Renal pelvis (tissue), 4 donors: Measurements from ENCODE around the gene CEP170B. TPM values are rescaled to one million over a fixed set of nuclear protein-coding genes. Genes with fewer than 3 reads are reported as not detected.
"Not testable (repeated sequence)": the region's sequence is repeated elsewhere in the genome, so short reads cannot be mapped to it uniquely, and the experiment has no call there.

ENCODE experiments used
- DNase-seq: peaks from one replicate; pipeline ENCODE4 v3.0.0-alpha.2; 2013
- polyA plus RNA-seq, 3 donors: library from polyadenylated mRNA; unstranded; fragments of 120-200 nt; gene quantifications; one replicate each; pipeline ENCODE4 v1.2.1, GENCODE V29; 2013; ENCODE audit not compliant: insufficient read length in 3 of 3

Gene CEP170B
- polyA plus RNA-seq, 3 donors = 15.2 to 19.7 (median 16.4) TPM

DNA sequence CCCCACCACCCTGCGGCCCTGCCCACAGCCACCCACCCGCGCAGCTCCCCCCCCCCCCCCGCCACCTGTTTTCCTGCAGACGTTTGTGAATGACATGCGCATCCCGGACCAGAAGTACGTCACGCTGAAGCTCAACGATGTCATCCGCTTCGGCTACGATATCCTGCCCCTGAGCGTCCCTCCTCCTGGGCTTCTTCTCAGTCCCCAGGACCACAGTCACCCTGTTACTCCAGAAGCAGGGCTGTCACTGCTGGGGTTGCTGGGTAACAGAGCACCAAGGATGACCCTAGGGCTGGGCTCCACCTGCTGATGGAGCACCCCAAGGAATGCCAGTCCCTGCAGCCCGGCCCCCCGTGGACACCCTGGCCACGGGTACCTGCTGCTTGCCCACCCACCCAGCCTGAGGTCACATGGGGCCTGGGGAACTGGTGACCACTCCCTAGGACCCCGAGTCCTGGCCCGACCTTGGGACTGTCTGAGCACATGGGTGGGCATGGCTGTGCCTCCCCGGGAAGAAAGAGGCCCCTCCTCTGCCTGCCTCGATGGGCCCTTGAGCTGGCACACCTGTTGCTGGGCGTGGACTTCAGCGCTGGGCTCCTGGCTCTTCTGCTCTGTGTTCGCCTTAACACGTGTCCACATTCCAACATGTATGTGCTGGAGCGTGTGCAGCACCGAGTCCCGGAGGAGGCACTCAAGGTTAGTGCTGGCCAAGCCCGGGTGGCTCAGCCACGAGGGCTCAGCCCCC is 12.9 kb downstream of the CEP170B start:
- no peak for DNase-seq

DNA sequence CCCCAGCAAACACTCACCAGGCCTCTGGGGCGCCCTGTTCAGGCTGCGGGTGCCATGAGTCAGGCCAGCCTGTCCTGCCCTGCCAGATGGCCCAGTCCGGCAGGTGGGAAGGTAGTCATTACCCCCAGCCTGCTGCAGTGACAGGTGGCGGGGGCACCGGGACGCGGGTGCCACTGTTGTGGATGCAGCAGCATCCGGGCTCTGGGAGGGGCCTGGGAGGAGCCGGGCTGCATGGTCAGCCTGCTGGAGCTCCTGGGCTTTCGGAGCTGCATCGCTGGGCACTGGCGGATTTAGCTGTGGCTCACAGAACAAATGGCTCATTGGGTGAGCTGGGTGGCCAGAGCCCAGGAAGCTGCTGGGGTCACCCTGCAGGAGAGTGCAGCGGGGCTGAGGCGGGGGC is 13.5 kb downstream of the CEP170B start:
- no peak for DNase-seq

DNA sequence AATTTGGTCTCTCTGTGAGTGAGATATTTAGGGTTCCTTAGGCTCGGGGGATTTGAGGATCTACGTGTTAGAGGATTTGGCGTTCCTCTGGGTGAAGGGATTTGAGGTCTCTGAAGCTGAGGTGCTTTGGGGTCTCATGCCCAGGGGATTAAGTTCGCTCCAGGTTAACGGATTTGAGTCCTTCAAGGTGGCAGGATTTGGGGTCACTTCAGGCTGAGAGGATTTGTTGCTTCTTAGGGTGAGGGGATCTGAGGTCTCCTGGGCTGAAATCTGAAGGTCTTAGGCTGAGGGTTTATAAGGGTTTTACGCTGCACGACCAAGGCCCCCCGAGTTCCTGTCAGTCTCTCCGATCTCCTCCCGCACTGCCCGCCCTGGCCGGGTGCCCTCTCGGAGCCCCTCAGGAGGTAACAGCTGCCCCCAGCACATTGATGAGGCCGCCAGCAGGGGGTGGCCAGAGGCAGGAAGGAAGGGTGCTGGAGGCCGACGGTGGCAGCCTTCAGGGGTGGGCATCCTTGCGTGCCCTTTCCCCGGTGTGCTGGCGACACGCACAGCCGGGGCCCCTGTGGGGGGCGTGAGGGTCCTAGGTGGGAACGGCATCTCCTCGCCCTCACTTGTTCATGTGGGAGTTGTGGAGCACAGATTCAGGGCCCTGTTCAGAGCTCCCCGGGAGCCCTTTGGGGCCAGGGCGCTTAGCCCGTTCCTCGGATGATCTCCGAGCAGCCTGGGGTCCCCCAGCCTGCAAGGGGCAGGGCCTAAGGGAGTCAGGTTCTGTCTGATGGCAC is 14.3 kb downstream of the CEP170B start:
- DNase-seq = no peak

DNA sequence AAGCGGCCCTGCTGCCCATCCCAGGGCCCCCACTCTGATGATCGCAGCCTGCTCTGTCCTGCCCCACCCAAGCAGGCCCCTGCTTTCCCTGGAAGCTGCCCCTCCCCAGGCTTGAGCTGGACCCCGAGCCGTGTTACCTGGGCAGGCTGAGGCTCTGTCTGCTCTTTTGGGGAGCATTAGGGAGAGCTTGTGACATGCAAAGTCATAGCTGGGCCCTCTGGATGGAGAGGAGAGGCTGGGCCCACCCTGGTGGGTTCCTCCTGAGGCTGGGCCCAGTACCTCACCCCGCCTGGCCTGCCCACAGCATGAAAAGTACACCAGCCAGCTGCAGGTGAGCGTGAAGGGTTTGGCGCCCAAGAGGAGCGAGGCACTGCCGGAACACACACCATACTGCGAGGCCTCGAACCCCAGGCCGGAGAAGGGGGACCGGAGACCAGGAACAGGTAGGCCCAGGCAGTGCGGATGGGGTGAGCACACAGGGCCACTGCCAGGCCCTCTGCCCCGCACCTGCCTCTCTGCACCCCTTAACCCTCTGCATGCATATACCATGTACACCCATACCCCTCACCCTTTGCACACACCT is 15.0 kb downstream of the CEP170B start:
- DNase-seq = no peak

DNA sequence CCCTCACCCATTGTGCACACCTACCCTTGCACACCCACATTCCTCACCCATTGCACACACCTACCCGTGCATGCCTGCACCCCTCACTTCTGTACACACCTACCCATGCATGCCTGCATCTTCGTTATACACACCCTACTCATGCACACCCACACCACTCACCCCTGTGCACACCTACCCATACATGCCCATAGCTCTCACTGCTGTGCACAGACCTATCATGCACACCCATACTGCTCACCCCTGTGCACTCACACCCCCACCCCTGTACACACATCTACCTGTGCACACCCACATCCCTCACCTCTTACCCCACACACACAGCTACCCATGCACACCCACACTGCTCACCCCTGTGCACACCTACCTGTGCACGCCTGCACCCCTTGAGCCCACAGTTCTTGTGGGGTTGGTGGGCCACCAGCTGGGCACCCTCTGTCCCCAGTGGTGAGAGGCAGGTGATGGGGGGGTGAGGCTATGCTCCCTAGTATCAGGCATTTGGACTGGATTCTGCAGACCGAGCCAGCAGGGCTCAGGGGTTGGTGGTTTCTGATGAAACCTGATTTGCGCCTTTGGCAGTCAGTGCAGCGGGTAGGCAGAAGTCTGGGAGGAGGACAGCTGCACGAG is 15.6 kb downstream of the CEP170B start:
- DNase-seq = no peak

DNA sequence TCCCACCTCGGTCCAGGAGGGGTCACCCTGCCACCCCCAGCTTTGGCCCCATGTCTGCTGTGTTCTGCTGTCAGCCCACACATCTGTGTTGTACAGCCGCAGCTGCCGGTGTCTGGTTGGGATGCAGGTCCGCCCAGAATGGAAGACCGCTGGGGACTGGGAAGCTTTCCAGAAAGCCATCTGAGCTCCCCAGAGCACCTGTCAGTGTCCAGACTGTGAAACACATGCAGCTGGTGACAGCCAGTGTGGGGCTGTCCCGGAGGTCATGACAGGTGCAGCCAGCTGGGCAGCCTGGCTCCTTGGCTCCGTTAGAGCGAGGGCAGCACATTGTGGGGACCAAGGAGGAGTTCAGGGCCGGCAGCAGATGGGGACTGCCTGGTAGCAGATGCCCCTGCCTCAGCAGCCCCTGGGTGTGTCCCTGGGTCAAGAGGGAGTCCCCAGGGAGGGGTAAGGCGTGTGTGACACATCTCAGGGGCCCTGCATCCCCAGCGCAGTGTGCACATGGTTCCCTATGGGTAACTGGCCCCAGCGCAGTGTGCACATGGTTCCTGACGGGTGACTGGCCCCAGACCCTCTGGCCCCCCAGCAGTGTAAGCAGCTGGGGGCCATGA is 16.4 kb downstream of the CEP170B start:
- peak; percentile 20 for DNase-seq

DNA sequence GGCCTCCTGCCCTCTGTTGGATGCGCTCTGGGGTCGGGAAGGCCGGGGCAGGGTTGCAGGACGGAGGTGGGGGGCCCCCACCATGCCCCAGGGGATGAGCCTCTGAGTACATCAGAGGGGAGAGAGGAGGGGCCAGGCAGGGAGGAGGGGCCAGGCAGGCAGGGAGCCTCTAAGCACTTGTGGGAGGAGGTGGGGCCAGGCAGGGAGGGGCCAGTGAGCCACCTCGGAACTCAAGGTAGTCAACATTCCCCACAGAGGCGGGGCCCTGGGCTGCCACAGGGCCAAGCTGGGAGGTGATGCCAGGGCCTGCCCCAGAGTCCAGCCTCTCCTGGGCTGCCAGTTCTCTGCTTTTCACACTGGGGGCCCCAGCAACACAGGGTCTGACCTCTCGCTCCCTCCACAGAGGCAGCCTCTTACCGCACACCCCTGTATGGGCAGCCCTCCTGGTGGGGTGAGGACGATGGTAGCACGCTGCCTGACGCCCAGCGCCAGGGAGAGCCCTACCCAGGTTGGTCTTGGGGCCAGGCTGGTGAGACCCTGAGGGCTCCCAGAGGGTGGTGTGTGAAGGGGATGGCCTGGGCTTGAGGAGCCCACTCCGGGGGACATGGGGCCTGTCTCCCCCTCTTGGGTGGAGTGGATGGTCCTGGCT is 17.4 kb downstream of the CEP170B start:
- no peak for DNase-seq

DNA sequence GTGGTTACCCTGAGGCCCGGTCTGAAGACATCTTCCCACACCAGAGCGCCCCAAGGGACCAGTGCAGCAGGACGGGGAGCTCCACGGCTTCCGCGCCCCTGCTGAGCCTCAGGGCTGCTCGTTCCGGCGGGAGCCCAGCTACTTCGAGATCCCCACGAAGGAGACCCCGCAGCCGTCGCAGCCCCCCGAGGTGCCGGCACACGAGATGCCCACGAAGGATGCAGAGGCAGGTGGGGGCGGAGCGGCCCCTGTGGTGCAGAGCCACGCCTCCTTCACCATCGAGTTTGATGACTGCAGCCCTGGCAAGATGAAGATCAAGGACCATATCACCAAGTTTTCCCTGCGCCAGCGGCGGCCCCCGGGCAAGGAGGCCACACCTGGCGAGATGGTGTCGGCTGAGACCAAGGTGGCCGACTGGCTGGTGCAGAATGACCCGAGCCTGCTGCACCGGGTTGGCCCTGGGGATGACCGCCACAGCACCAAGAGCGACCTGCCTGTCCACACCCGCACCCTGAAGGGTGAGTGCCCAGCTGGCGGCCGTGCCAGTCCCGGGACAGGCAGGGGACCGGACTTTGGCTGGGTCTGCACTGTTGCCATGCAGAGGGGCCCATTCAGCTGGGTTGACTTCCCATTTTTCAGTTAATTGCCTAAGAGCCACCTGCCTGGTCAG is 18.1 kb downstream of the CEP170B start:
- no peak for DNase-seq

DNA sequence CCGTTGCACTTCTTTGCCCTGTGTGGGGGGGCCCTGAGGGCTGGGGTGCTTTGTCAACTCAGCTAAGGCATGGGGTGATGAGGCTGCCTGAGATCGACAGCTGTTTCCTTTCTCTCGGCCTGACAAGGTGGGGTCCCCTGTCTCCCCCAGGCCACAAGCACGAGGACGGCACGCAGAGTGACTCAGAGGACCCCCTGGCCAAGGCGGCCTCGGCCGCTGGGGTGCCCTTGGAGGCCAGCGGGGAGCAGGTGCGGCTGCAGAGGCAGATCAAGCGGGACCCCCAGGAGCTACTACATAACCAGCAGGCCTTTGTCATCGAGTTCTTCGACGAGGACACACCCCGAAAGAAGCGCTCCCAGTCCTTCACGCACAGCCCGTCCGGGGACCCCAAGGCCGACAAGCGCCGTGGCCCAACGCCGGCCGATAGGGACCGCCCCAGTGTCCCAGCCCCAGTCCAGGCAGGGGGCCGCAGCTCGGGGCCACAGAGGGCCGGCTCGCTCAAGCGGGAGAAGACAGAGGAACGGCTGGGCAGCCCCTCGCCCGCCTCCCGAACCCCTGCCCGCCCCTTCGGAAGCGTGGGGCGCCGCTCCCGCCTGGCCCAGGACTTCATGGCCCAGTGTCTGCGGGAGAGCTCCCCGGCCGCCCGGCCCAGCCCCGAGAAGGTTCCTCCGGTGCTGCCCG is 18.8 kb downstream of the CEP170B start:
- DNase-seq = no peak

DNA sequence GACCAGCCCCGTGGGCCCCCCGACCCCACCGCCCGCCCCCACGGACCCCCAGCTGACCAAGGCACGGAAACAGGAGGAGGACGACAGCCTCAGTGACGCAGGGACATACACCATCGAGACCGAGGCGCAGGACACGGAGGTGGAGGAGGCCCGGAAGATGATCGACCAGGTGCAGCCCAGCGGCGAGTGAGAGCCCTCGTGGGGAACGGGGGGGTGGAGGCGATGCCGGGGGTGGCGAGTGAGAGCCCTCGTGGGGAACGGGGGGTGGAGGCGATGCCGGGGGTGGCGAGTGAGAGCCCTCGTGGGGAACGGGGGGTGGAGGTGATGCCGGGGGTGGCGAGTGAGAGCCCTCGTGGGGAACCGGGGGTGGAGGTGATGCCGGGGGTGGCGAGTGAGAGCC is 19.3 kb downstream of the CEP170B start:
- DNase-seq = not testable (repeated sequence)

DNA sequence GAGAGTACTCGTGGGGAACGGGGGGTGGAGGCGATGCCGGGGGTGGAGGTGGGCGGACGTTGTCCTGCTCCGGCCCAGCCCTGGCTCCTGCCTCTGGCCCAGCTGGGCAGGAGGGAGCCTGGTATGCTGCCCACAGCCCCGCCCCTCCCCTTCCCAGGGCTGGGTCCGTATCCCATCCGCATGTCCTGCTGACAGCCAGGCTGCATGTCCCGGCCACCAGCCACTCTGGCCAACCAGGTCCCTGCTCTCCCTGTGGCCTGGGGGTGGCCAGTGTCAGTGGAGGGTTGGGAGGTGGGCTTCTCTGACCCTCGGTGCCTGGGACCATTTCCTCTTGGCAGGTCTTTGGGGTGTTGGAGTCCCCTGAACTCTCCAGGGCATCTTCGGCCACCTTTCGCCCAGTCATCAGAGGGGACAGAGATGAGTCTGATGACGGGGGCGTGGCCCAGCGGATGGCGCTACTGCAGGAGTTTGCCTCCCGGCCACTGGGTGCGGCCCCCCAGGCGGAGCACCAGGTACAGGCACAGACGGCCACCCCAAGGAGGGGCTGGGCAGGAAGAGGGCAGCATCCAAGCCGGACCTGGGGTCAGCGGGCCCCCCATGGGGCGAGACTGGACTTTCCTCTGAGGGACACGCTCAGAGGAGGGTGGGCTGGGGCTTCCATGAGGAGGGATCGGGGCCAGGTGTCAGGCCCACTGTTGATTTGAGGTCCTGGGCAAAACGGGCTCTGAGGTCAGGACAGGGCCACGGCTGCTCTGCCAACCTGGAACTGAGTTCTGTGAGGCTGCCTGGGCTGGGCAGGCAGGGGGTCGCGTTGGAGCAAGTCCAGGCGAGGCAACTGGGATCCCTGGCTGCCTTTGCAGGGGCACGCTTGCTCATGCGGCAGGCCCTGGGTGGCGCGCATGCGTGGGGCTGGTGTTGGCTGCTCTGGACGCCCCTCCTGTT is 20.2 kb downstream of the CEP170B start:
- no peak for DNase-seq

DNA sequence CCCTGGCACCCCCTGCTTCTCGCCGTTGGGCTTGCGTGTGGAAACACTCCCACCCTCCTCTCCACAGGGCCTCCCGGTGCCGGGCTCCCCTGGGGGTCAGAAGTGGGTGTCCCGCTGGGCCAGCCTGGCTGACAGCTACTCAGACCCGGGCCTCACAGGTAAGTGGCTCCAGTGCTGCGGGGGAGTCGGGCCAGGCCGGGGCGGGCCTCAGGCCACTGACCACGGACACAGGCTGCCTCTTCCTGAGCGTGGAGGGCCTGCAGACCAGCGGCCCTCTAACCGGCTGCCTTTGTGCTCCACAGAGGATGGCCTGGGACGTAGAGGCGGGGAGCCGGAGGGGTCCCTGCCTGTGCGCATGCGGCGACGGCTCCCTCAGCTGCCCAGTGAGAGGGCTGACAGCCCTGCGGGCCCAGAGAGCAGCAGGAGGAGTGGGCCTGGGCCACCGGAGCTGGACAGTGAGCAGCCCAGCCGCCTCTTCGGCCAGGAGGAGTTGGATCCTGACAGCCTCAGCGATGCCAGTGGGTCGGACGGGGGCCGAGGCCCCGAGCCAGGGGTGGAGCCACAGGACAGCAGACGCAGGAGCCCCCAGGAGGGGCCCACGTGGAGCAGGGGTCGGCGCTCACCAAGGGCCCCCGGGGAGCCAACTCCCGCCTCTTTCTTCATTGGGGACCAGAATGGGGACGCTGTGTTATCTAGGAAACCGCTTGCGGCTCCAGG is 21.1 kb downstream of the CEP170B start:
- no peak for DNase-seq

DNA sequence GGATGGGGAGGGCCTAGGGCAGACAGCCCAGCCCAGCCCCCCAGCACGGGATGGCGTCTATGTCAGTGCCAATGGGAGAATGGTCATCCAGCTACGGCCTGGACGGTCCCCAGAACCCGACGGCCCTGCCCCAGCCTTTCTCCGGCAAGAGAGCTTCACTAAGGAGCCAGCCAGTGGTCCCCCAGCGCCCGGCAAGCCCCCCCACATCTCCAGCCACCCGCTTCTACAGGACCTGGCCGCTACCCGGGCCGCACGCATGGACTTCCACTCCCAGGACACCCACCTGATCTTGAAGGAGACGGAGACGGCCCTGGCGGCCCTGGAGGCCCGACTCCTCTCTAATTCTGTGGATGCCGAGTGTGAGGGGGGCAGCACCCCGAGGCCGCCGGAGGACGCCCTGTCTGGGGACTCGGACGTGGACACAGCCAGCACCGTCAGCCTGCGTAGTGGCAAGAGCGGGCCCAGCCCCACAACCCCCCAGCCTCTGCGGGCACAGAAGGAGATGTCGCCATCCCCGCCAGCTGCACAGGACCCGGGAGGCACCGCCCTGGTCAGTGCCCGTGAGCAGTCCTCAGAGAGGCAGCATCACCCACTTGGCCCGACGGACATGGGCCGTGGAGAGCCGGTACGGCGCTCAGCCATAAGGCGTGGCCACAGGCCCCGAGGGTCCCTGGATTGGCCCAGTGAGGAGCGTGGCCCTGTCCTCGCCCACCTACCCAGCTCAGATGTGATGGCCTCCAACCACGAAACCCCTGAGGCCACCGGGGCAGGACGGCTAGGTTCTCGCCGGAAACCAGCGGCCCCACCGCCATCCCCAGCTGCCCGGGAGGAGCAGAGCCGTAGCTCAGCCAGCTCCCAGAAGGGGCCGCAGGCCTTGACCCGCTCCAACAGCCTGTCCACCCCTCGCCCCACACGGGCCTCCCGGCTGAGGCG is 21.9 kb downstream of the CEP170B start:
- no peak for DNase-seq

DNA sequence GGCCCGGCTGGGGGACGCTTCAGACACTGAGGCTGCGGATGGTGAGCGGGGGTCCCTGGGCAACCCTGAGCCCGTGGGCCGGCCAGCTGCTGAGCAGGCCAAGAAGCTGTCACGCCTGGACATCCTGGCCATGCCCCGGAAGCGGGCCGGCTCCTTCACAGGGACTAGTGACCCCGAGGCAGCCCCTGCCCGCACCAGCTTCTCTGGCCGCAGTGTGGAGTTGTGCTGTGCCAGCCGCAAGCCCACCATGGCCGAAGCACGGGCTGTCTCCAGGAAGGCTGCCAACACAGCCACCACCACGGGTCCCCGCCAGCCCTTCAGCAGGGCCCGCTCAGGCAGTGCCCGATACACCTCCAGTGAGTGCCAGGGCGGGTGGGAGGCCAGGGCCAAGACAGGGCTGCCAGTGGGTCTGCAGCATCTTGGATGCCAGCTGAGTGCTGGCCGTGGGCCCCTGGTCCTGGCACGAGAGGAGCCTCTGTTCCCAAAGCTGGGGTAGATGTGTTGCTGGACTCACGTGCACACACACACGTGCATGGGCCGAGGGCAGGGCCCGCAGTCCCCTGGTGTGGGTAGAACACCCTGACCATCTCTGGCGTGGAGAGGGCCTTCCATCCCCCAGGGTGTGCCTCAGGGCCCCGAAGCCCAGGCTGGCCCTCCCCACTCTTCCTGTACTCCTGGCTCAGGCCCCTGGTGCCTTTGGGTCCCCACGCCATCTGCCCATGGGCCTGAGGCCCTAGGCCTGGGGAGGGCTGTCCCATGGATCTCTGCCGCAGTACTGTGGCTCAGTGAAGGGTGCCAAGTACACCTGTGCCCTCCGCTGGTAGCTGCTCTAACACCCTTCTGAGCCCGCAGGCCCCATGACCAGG is 22.8 kb downstream of the CEP170B start:
- no peak for DNase-seq

DNA sequence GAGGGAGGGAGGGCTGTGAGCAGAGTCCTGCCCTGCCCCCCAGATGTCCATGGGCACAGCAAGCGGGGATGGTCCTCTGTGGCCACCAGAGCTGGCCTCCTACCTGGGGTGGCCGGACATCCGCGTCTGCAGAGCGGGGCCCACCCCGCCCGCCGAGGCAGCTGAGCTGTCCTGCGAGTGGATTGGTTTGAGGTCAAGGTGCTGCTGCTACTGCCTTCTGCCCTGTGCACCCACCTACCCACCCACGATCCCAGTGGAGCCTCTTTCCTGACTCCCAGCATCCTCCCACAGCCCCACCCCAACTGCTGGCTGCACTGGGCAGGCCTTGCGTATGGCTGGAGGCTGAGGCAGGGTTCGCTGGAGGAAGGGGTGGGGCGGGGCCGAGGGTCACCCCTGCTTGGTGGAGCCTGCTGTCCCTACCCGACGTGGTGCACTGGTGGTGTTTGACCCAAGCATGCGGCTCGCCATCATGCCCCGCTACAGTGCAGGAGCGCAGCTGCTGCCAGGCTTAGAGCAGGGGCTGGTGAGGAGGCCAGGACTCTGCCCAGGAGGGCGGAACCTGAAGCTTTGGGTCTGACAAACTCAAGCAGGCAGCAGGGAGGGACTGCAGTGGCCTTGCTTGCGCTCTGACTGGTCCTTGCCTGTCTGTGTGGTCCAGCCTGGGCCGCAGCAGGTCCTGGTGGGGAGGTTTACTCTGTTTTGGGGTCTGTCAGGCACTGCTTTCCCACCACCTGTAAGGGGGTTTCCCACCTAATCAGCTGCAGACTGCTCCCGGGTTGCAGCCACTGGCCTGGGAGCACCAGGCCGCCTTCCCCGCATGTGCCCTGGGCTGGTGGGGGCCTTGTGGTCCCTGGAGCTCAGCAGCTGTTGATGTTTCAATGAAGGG is 23.7 kb downstream of the CEP170B start:
- no peak for DNase-seq
